SK-N-MC (cell line): ENCODE measurements around the gene RGS6.

Experiments used
- EZH2 ChIP-seq: fragments of 200-600 bp; sonication (generic); IDR thresholded peaks from one replicate; pipeline ENCODE4 v1.6.1; 2017; ENCODE audit warnings: antibody characterized with exemption
- FOXP2 ChIP-seq: optimal IDR thresholded peaks from 2 replicates; pipeline ENCODE3; 2011; ENCODE audit warnings: mild to moderate bottlenecking, moderate library complexity; ENCODE audit not compliant: insufficient read depth; ENCODE audit errors: extremely low read length, control extremely low read depth
- POLR2AphosphoS5 ChIP-seq: IDR thresholded peaks from 2 replicates; pipeline ENCODE4 v1.6.1; 2012; ENCODE audit warnings: mild to moderate bottlenecking, low read depth, low read length, borderline replicate concordance

DNA sequence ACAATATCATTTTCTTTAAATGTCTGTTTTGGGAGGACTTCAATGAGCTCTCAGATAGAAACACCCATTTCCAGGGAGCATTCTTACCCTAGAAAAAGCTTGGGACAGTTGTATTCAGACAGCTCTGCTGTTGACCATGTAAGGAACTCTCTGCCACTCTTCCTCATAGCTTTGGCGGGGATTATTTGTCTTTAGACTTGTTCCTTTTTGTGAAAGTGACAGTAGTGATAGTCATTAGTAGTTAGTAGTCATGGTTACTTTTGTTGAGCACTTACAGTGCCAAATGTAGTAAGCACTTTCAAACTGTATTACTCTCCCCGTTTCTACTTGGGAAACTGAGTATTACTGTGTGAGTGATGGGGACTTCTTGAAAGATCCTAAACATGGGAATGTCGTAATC lies 167.3 kb downstream of the RGS6 start:
- TF ChIP-seq EZH2 (no peak), POLR2AphosphoS5 (no peak), FOXP2 (no peak)
